ENCODE measurements around the gene WASHC4.
A peak's percentile ranks its signal among the peaks of the same experiment; 100 is the strongest.

Gene WASHC4

GRCh38 chr12:105212438-105212837 is 104.9 kb downstream of the WASHC4 start:
- ATAC-seq (replicated peaks) = no peak

GRCh38 chr12:105214148-105214547 is 106.6 kb downstream of the WASHC4 start:
- DNase-seq (no peak), ATAC-seq (replicated peaks) (no peak)
- Mint-ChIP-seq H3K27ac (no peak overlapping the region), H3K36me3 (ENCODE audit: insufficient read depth) (peaks cover 48% of the 10 kb centered on the region), H3K4me3 (no peak overlapping the region), H3K4me1 (ENCODE audit: low read depth in 2 of 2) (no peaks in the 10 kb centered on the region), H3K9me3 (no peaks in the 10 kb centered on the region), H3K27me3 (no peaks in the 10 kb centered on the region)

More at GRCh38 chr12:105212438-105212837, 104.9 kb downstream of the WASHC4 start:
- Mint-ChIP-seq H3K27me3 (no peaks in the 10 kb centered on the region), H3K27ac (peak overlapping the region in 1 of 2 donors; percentile 12), H3K9me3 (no peaks in the 10 kb centered on the region), H3K4me1 (ENCODE audit: low read depth in 2 of 2) (no peaks in the 10 kb centered on the region), H3K36me3 (ENCODE audit: insufficient read depth) (peaks cover 49% of the 10 kb centered on the region), H3K4me3 (no peak overlapping the region)
- DNase-seq = no peak

DNA sequence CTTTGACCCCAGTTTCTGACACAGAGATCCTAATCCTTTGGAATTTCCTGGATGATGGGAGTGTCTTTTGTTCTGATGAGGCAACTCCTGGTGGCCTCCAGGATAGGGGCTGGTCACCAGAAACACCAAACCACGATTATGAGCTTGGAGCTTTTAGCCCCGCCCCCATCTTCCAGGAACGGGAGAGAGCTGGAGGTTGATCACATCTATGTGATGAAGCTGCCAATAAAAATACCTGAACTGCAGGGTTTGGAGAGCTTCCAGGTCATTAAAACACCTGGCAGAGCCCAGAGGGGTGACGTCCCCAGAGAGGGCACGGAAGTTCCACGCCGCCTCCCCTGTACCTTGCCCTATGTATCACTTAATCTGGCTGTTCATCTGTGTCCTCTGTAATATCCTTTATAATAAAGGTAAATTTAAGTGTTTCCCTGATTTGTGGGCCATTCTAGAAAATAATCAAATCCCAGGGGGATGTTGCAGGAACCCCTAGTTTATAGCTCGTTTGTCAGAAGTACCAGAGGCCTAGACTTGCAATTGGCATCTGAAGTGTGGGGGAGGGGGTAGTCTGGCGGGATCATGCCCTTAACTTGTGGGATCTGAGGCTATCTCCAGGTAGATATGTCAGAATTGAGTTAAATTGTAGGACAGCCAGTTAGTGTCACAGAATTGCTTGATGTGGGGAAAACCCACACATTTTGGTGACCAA is 107.3 kb downstream of the WASHC4 start:
- Mint-ChIP-seq H3K27ac (no peak overlapping the region), H3K4me1 (ENCODE audit: low read depth in 2 of 2) (no peaks in the 10 kb centered on the region), H3K27me3 (no peaks in the 10 kb centered on the region), H3K9me3 (no peaks in the 10 kb centered on the region), H3K4me3 (no peak overlapping the region), H3K36me3 (ENCODE audit: insufficient read depth) (peaks cover 44% of the 10 kb centered on the region)
- no peak for ATAC-seq (replicated peaks)
- DNase-seq = no peak

GRCh38 chr12:105218434-105218833 is 110.9 kb downstream of the WASHC4 start:
- Mint-ChIP-seq H3K9me3 (no peaks in the 10 kb centered on the region), H3K4me1 (ENCODE audit: low read depth in 2 of 2) (peaks cover 10 to 23% of the 10 kb centered on the region in 2 donors), H3K27ac (peak overlapping the region in 1 of 2 donors; percentile 70), H3K4me3 (no peak overlapping the region), H3K36me3 (ENCODE audit: insufficient read depth) (peaks cover 30% of the 10 kb centered on the region), H3K27me3 (no peaks in the 10 kb centered on the region)
- no peak for DNase-seq
- no peak for ATAC-seq (replicated peaks)

All from effector memory CD8-positive, alpha-beta T cell (primary cell).